Smooth muscle cell (in vitro differentiated cells): ENCODE results near the gene CAMTA1. TPM values are rescaled to one million over a fixed set of nuclear protein-coding genes. Genes with fewer than 3 reads are reported as not detected.

Source experiments
- DNase-seq: peaks from one replicate; lab custom pipeline; 2025; ENCODE audit not compliant: unreplicated experiment; lab: John Stamatoyannopoulos, UW
- H2AFZ ChIP-seq: fragments of 200-600 bp; sonication (generic); 2 replicates; pipeline ENCODE4 v1.6.0; 2016; ENCODE audit warnings: antibody characterized with exemption, low read depth, mild to moderate bottlenecking
- H3F3A ChIP-seq: fragments of 200-600 bp; sonication (generic); 2 replicates; pipeline ENCODE4 v1.6.0; 2017; ENCODE audit warnings: antibody characterized with exemption, low read depth
- H3K27ac ChIP-seq: fragments of 200-600 bp; sonication (generic); 2 replicates; pipeline ENCODE4 v1.5.1; 2016; ENCODE audit warnings: low read depth, mild to moderate bottlenecking
- H3K27me3 ChIP-seq: fragments of 200-600 bp; sonication (generic); 2 replicates; pipeline ENCODE4 v1.6.1; 2016; ENCODE audit warnings: low read depth, mild to moderate bottlenecking
- H3K36me3 ChIP-seq: fragments of 200-600 bp; sonication (generic); 2 replicates; pipeline ENCODE4 v1.5.1; 2016; ENCODE audit warnings: low read depth
- H3K4me1 ChIP-seq: fragments of 200-600 bp; sonication (generic); 2 replicates; pipeline ENCODE4 v1.5.1; 2016; ENCODE audit warnings: low read depth
- H3K4me2 ChIP-seq: fragments of 200-600 bp; sonication (generic); 2 replicates; pipeline ENCODE4 v1.6.0; 2016; ENCODE audit warnings: mild to moderate bottlenecking
- H3K4me3 ChIP-seq: fragments of 200-600 bp; sonication (generic); 2 replicates; pipeline ENCODE4 v1.5.1; 2016; ENCODE audit warnings: mild to moderate bottlenecking
- H3K79me2 ChIP-seq: fragments of 200-600 bp; sonication (generic); 2 replicates; pipeline ENCODE4 v1.6.0; 2016; ENCODE audit warnings: low read depth, mild to moderate bottlenecking
- H3K9ac ChIP-seq: fragments of 200-600 bp; sonication (generic); 2 replicates; pipeline ENCODE4 v1.6.0; 2016; ENCODE audit warnings: low read depth
- H3K9me3 ChIP-seq: fragments of 200-600 bp; sonication (generic); replicated peaks from 2 replicates; pipeline ENCODE4 v1.5.1; 2016; ENCODE audit warnings: low read depth
- H4K20me1 ChIP-seq: fragments of 200-600 bp; sonication (generic); 2 replicates; pipeline ENCODE4 v1.6.0; 2016; ENCODE audit warnings: low read depth
- WGBS: methylation state at CpG from one replicate; pipeline ENCODE4 v1.1.7; 2016; ENCODE audit warnings: low lambda C conversion rate; 5-methylcytosine and 5-hydroxymethylcytosine counted together
- polyA plus RNA-seq: library from polyadenylated mRNA; unstranded; fragments of >200 nt; fragmentation: Nextera tagmentation; extraction: Ambion mirVana; gene quantifications from 2 replicates; pipeline ENCODE4 v1.2.1, GENCODE V29; 2016
- total RNA-seq: library from RNA; depleted of rRNA; stranded (reverse); fragments of >200 nt; gene quantifications from 2 replicates; pipeline ENCODE4 v1.2.3, GENCODE V29; 2014
- TF ChIP-seq, protein P1 (sequence below): fragments of 200-600 bp; sonication (generic); IDR thresholded peaks from 2 replicates; pipeline ENCODE4 v1.5.1; 2017; ENCODE audit warnings: borderline replicate concordance, mild to moderate bottlenecking, antibody characterized with exemption; ENCODE audit not compliant: insufficient read depth, poor library complexity, severe bottlenecking

Gene CAMTA1
- total and polyA plus RNA-seq, 2 experiments from 2014 or later = 139 to 145 TPM

DNA sequence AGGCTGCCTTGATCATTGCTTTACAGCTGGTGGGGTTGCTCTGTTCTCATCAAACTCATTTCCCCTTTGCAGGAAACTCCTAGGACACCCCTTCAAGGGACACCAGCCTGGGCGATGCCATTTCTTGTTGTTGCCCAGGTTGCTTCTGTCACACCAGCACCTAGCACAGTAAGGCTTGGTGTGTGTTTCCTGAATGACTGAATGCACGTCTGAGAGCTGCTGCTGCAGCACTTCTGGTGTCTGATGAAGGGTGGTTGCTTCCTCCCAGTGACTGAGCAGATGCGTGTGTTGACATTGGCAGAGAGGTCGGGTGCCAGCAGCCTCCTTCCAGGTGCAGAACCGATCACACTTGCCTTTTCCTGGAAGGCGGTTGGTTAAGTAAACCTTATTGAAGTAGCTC is 477.4 kb downstream of the CAMTA1 start:
- Histone ChIP-seq H2AFZ (no peak overlapping the region), H3F3A (no peaks in the 10 kb centered on the region), H3K27ac (no peak overlapping the region), H3K4me2 (no peak overlapping the region), H3K9me3 (no peaks in the 10 kb centered on the region), H4K20me1 (no peaks in the 10 kb centered on the region), H3K9ac (no peak overlapping the region), H3K4me3 (no peak overlapping the region), H3K36me3 (no peaks in the 10 kb centered on the region), H3K27me3 (no peaks in the 10 kb centered on the region), H3K4me1 (peaks cover 2% of the 10 kb centered on the region), H3K79me2 (no peaks in the 10 kb centered on the region)
- DNase-seq = no peak
- 90% methylated on average over 6 of the region's 6 CpGs for WGBS
- TF ChIP-seq, protein P1, sequence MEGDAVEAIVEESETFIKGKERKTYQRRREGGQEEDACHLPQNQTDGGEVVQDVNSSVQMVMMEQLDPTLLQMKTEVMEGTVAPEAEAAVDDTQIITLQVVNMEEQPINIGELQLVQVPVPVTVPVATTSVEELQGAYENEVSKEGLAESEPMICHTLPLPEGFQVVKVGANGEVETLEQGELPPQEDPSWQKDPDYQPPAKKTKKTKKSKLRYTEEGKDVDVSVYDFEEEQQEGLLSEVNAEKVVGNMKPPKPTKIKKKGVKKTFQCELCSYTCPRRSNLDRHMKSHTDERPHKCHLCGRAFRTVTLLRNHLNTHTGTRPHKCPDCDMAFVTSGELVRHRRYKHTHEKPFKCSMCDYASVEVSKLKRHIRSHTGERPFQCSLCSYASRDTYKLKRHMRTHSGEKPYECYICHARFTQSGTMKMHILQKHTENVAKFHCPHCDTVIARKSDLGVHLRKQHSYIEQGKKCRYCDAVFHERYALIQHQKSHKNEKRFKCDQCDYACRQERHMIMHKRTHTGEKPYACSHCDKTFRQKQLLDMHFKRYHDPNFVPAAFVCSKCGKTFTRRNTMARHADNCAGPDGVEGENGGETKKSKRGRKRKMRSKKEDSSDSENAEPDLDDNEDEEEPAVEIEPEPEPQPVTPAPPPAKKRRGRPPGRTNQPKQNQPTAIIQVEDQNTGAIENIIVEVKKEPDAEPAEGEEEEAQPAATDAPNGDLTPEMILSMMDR = no peak

DNA sequence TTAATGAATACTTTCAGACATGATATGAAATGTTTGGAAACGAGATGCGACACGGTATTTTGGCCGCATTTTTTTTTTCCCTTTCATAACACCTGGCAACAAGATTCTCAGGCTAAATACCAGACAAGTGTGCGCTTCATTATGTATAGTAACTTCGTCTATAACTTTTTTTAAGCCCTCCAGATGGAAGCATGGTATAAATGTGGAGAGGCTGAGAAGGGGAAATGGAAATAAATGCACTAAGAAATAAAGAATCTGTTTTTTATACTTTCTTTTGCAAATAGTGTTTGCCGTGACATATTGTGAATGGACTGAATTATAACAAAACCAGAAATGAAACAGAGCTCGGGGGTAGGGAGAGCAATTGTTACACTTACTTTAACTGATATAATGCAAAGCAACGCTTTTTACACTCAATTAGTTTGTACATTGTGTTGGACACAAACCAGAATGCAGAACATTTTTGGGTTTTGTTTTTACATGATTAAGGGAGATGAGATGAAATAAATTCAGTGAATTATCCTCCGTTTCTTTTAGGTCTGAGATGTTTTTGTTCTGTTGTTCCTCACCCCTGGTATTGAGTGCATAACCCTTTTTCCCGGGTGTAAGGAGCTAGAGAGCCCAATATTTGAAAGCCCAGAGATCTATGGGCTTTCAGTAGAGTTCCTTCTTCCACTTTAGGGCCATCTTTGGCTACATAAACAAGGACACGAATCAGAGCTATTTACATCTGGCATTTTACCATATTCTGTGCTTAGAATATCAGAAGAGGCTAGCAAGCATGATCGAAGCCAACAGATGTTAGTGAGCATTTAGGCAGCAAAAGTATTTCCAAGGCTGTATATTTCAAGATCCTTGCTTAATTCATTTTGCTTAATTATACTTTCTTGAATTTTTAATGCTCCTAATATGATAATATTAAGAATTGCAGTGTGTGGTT is 478.0 kb downstream of the CAMTA1 start:
- Histone ChIP-seq H3K4me2 (no peak overlapping the region), H3K27ac (no peak overlapping the region), H3K4me3 (no peak overlapping the region), H3K9me3 (no peaks in the 10 kb centered on the region), H3K36me3 (no peaks in the 10 kb centered on the region), H3K27me3 (no peaks in the 10 kb centered on the region), H4K20me1 (no peaks in the 10 kb centered on the region), H3F3A (no peaks in the 10 kb centered on the region), H2AFZ (no peak overlapping the region), H3K9ac (no peak overlapping the region), H3K79me2 (no peaks in the 10 kb centered on the region), H3K4me1 (no peaks in the 10 kb centered on the region)
- DNase-seq = no peak
- 93% methylated on average over 13 of the region's 13 CpGs for WGBS
- TF ChIP-seq, protein P1 = no peak

DNA sequence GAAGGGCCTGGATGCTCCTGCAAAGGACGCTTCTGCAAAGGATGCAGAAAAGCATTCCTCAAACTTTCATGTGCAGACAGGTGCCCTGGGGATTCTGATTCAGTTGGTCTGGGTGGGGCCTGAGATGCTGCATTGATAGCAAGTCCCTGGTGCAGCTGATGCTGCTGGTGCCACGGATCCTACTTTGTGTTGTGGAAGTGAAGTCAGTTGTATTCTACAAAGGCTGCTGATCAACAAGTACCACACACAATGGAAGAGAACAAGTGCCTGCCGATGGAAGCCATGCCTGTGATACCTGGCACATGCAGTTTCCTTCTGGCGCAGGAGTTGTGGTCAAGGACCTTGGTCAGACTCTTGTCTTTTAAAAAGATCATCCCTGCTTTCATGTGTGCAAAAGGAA is 478.8 kb downstream of the CAMTA1 start:
- H3K79me2 ChIP-seq = no peaks in the 10 kb centered on the region
- TF ChIP-seq, protein P1 = no peak
- no peaks in the 10 kb centered on the region for H4K20me1 ChIP-seq
- no peak overlapping the region for H2AFZ ChIP-seq
- no peaks in the 10 kb centered on the region for H3F3A ChIP-seq
- H3K27me3 ChIP-seq = no peaks in the 10 kb centered on the region
- DNase-seq = no peak
- H3K9ac ChIP-seq = no peak overlapping the region
- no peak overlapping the region for H3K27ac ChIP-seq
- H3K36me3 ChIP-seq = peaks cover 2% of the 10 kb centered on the region
- H3K4me2 ChIP-seq = no peak overlapping the region
- H3K9me3 ChIP-seq = peaks cover 3% of the 10 kb centered on the region
- 95% methylated on average over 4 of the region's 4 CpGs for WGBS
- no peaks in the 10 kb centered on the region for H3K4me1 ChIP-seq
- H3K4me3 ChIP-seq = no peak overlapping the region
